Activated naive CD8-positive, alpha-beta T cell treated with anti-CD3 and anti-CD28 coated beads, Interleukin-2, amount 50 U/mL, for 16 hours (primary cell): ENCODE data around the gene CLTA.
"Not testable (repeated sequence)": the region's sequence is repeated elsewhere in the genome, so short reads cannot be mapped to it uniquely, and the experiment has no call there.

ENCODE experiments used
- DNase-seq: peaks from one replicate; pipeline ENCODE4 v3.0.0-alpha.2; 2020; ENCODE audit warnings: low read depth, low spot score

The CLTA gene

DNA sequence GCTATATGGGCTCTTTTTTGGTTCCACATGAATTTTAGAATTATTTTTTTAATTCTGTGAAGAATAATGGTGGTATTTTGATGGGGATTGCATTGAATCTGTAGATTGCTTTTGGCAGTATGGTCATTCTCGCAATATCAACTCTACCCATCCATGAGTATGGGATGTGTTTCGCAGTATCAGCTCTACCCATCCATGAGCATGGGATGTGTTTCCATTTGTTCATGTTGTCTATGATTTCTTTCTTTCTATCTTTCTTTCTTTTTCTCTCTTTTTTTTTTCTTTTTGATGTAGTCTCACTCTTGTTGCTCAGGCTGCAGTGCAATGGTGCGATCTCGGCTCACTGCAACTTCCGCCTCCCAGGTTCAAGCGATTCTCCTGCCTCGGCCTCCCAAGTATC is 48.5 kb downstream of the CLTA start:
- DNase-seq, result not testable (repeated sequence)

DNA sequence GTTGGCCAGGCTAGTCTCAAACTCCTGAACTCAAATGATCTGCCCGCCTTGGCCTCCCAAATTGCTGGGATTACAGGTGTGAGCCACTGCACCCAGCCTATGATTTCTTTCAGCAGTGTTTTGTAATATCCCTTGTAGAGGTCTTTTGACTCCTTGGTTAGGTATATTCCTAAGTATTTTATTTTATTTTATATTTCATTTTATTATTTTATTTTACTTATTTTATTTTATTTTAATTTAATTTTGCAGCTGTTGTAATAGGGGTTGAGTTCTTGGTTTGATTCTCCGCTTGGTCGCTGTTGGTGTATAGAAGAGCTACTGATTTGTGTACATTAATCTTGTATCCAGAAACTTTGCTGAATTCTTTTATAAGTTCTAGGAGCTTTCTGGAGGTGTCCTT is 49.0 kb downstream of the CLTA start:
- DNase-seq, result not testable (repeated sequence)

DNA sequence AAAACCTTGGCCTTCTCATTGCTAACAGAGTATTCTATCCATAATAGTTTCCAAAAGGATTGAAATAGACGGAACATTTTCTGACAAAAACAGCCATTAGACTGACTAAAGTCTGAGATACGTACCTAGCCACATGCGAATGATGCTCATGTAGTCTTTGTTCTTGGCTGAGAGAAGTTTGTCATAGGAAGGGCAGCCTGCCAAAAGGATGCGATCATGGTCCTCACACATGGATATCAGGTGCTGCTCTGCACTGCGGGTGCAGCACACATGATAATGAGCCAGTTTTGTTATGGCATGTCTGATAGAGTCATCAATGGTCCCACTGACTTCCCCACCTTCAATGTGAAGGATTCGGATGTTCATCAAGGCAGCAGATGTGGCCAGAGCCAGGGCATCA is 55.2 kb downstream of the CLTA start:
- DNase-seq, result no peak

DNA sequence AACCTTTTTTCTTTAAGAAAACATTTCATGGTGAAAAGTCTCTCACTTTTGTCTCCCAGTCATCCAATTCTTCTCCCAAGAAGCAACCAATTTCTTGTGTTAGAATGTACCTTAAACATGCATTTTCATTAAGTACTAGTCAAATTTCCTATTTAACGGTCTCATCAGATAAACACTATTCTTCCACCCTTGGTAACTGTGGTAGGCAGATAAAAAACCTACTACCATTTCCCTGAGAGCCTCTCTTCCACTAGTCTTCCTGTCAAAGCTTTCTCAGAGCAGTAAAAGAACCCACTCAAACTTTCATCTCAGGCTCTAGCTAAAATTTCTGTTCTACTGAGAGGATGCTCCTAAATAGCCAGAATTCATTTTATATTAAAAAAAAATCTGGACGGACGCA is 56.6 kb downstream of the CLTA start:
- no peak for DNase-seq

DNA sequence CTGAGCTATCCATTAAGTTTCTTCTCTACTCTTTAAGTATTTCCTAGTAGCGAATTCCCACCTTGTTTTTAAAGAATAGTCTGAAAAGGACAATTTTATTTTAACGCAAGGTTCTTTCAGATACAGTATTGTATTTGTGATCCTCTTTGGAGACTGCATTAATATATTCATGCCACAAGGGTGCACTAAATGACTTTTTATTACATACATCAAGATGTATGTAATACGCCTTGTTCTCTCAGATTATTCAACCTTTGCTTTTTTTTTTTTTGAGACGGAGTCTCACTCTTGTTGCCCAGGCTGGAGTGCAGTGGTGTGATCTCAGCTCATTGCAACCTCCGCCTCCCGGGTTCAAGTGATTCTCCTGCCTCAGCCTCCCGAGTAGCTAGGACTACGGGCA is 57.3 kb downstream of the CLTA start:
- not testable (repeated sequence) for DNase-seq

DNA sequence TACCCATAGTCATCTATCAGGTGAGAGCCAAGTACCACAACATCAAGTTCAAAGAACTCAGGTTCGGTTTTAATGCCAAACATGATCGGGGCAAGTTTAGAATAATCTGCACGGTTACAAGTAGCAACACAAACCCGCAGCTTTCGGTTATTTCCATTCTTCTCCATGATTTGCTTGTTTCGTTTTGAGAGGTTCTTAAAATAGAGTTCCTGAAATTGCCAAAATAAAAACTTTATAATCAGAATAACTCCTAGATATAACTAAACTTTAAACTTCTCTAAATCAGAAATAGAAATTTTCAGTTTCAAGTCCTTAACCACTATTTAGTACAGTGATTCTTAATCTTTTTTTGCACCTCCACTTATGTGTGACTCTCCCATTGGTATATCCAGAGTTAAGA is 58.5 kb downstream of the CLTA start:
- no peak for DNase-seq

DNA sequence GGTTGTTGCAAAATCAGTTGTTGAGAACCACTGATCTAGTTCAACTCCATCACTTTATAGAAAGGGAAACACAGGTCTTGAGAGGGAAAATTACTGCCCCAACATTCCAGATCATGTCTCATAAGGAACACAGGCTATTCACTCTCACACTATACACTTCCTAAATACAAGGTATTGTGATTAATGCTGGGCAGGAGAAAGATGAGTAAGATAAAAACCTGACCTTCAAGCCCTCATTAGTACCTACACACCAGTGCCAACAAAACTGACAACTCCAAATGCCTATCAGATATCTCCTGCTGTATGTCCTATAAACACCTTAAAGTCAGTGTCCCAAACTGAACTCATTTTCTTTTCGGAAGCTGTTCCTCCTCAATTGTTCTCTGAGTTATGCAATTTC is 59.4 kb downstream of the CLTA start:
- no peak for DNase-seq

DNA sequence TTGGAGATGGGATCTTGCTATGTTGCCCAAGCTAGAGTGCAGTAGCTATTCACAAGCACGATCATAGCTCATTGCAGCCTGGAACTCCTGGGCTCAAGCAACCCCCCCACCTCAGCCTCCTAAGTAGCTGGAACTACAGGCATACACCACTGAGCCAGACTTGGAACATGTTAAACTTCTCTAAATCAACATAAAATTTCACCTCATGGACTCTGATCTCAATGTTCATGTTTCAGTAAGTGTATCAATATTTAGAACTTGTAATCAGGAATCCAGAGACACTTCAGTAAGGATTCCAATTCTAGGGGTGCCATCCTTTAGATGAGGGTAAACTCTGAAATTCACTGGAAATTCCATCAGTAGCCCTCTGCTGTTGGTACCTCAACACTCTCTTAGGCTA is 60.7 kb downstream of the CLTA start:
- DNase-seq, result no peak

DNA sequence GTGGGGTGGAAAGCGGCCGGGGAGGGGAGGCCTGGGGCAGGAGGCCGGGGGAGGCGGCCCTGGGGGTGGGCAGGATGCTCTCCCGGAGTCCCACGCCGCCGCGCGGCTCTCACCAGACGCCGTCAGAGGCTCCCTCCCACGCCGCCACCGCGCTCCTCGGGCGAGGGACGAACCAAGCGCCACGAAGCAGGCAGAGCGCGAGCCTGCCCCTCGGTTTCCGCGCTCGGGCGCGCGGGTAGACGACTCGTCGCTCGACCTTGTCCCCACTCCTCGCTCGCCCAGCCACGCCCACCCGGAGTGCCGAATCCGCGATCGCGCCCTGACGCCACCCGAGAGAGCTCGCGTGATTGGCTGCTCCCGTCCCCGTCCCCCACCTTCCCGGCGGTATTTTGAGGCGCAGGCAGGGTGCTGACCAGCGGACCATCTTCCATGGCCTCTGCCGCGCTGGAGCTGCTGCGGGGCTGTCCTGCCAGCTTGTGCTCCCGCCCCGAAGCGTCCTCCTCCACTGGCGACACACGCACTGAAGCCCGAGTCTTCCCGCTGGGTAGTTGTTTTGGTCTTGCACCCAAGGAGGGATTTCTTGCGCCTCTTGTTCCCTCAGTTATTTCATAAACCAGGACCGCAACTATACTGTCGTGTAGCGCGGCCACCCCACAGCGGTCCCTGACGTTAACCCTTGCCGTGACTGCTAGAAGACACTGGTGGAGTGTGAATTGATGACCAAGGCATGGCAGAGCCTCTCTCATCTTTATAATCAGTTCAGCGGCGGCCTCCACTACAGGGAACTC is 67.7 kb downstream of the CLTA start, which contains the start of gene GNE:
Gene GNE, minus strand, starts transcription at position 241 of the 788 bp plus-strand sequence. CDS start 9,093 bp downstream, outside the sequence.
- peak; percentile 94 for DNase-seq

DNA sequence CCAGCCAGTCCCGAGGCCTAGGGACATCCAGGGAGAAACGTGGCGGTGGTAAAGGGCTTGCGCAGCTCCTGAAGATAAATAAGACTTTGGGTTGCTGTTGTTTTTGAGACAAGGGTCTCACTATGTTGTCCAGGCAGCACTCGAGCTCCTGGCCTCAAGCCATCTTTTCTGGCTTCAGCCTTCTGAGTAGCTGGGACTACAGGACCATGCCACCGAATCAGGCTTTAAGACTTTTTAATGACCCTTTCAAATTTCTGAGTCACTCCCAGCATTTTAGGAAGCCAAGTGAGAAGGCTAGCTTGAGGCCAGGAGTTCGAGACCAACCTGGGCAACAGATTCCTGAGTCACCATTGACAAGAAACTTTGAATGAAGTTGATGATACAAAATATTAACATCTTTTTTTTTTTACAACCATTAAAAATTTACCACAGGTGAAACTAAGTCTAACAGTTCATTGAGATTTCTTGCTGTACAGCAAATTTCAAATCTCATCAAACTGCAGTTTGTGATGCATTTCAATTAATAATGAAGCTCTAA is 68.3 kb downstream of the CLTA start:
- DNase-seq, result no peak
